ENCODE data around the gene HOXA9. TPM values are rescaled to one million over a fixed set of nuclear protein-coding genes. Genes with fewer than 3 reads are reported as not detected.

HOXA9 gene
- total RNA-seq, 1 donor from 2014 or later = 14.5 TPM

DNA sequence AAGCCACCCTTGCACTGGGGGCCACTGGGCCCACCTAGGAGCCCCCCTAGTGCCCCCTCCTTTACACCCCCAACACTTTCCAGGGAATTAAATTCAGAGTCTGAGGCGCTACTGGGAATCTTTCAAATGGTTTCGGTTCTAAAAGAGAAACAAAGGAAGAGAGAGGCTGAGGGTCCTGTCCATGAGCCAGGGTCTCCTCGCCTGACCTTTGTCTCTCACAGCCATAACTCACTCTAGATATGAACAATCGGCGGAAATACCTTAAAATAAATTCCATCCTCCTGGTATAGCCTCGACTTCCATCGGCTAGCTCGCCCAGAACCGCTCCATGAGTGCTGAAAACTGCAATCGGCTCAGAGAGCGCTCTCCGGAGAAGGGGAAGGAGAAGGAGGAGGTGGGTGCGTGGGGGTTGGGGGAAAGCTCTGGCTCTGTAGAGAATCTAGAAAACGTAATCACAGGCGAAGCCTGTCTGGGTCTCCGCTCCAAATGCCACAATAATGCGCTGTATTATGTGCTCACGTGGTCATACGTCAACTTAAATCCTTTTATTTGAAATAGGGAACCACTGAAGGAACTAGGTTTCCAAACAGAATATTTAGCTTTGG is 47.3 kb downstream of the HOXA9 start:
- H3K36me3 Mint-ChIP-seq = peaks cover 33% of the 10 kb centered on the region
- H3K27ac Mint-ChIP-seq = peak overlapping the region; percentile 100
- peak in 1 of 2 experiments; percentile 60 for DNase-seq (ENCODE audit: low spot score in 2 of 2, unreplicated experiment in 2 of 2)
- no peak for TF ChIP-seq CTCF (IDR thresholded peaks at IDR 0.05; ENCODE audit: unreplicated experiment)
- no peaks in the 10 kb centered on the region for H3K9me3 Mint-ChIP-seq
- H3K4me1 Mint-ChIP-seq = peaks cover 67% of the 10 kb centered on the region
- H3K27me3 Mint-ChIP-seq (ENCODE audit: low read depth) = no peaks in the 10 kb centered on the region
- H3K4me3 Mint-ChIP-seq = peak overlapping the region; percentile 88

- DNase-seq (ENCODE audit: low spot score in 2 of 2, unreplicated experiment in 2 of 2) = peak in 1 of 2 experiments; percentile 53
- Mint-ChIP-seq H3K9me3 (no peaks in the 10 kb centered on the region), H3K27ac (peak overlapping the region; percentile 100), H3K36me3 (peaks cover 27% of the 10 kb centered on the region), H3K4me1 (peaks cover 59% of the 10 kb centered on the region), H3K4me3 (peak overlapping the region; percentile 88), H3K27me3 (ENCODE audit: low read depth) (no peaks in the 10 kb centered on the region)
- TF ChIP-seq CTCF (IDR thresholded peaks at IDR 0.05; ENCODE audit: unreplicated experiment) = no peak
These were observed 48.1 kb downstream of the HOXA9 start for GRCh38 chr7:27116962-27117886.

DNA sequence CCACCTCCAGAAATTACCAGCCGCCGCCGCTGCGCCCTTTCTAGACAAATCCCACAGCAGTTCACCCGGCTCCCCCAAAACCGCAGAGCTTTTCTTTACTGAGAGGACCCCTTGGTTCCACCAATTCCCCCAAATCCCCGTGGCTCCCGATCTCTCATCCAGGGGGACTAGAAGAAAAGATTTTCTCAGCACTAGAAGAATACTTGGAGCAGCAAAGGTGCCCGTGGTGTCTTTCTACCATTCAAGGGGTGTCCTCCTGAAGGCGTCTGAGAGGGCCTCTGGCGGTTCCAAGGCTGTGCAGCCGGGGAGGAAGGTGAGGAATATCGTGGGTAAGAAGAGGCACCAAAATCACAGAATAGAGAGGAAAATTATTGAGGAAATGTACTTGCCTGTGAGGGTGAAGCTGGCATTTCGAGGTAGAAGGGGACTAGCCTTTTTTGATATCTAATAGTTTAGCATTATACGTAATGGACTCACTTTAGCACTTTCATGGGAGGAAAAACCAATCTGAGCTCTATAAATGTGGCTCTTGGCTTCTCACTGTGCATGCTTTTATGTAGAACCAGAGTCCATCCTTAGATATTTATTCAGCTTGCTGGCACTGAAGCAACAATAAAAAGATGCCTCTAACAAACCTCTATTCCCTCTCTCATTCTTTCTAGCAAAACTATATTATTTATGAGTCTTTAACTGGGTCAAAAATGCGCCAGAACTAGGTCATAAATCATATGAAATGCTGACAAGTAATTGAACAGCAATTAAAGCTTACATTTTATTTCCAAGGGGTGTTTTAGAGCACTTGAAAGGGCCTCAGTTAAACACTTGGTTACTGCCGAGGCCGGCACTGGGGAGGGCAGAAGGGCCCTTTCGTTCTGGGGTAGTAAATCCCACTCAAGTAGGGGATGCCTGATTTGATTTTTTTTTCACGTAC is 49.0 kb downstream of the HOXA9 start:
- Mint-ChIP-seq H3K9me3 (no peaks in the 10 kb centered on the region), H3K27ac (peak overlapping the region; percentile 100), H3K27me3 (ENCODE audit: low read depth) (no peaks in the 10 kb centered on the region), H3K4me3 (peak overlapping the region; percentile 88), H3K4me1 (peaks cover 57% of the 10 kb centered on the region), H3K36me3 (peaks cover 21% of the 10 kb centered on the region)
- TF ChIP-seq CTCF (IDR thresholded peaks at IDR 0.05; ENCODE audit: unreplicated experiment) = no peak
- peak in 1 of 2 experiments; percentile 42 for DNase-seq (ENCODE audit: low spot score in 2 of 2, unreplicated experiment in 2 of 2)

GRCh38 chr7:27115221-27116026 is 49.9 kb downstream of the HOXA9 start:
- Mint-ChIP-seq H3K36me3 (peaks cover 21% of the 10 kb centered on the region), H3K9me3 (no peaks in the 10 kb centered on the region), H3K27ac (peak overlapping the region; percentile 100), H3K27me3 (ENCODE audit: low read depth) (no peaks in the 10 kb centered on the region), H3K4me3 (peak overlapping the region; percentile 88), H3K4me1 (peaks cover 55% of the 10 kb centered on the region)
- DNase-seq (ENCODE audit: low spot score in 2 of 2, unreplicated experiment in 2 of 2) = peak in 1 of 2 experiments; percentile 66
- no peak for TF ChIP-seq CTCF (IDR thresholded peaks at IDR 0.05; ENCODE audit: unreplicated experiment)

DNA sequence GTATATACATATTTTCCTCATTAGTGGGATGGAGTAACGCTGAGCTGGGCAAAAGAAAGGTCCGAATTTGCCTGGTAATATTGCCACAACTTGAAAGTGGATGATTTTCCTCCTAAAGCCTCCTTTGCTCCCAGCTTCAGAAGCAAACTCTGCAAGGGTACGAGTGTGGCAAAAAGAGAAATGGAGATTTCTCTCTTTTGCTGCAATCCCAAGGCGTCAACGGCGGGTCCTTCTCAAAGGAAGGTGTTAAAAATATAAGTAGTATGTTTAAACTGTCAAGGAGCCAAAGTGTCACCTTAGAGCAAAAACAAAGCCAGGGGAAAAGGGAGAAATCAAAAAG is 50.5 kb downstream of the HOXA9 start:
- Mint-ChIP-seq H3K36me3 (peaks cover 21% of the 10 kb centered on the region), H3K9me3 (no peaks in the 10 kb centered on the region), H3K27ac (peak overlapping the region; percentile 100), H3K27me3 (ENCODE audit: low read depth) (no peaks in the 10 kb centered on the region), H3K4me1 (peaks cover 54% of the 10 kb centered on the region), H3K4me3 (peak overlapping the region; percentile 88)
- DNase-seq (ENCODE audit: low spot score in 2 of 2, unreplicated experiment in 2 of 2) = no peak
- TF ChIP-seq CTCF (IDR thresholded peaks at IDR 0.05; ENCODE audit: unreplicated experiment) = no peak
